Mesenchymal stem cell (in vitro differentiated cells and primary cell): ENCODE measurements around the gene GNL3L.
"Not testable (repeated sequence)": the region's sequence is repeated elsewhere in the genome, so short reads cannot be mapped to it uniquely, and the experiment has no call there.

ENCODE experiments used
- DNase-seq: peaks from one replicate; pipeline ENCODE4 v3.0.0-alpha.2; 2013
- H2AFZ ChIP-seq: one replicate; pipeline ENCODE4 v1.6.1; 2013; ENCODE audit warnings: low read depth, mild to moderate bottlenecking, control low read depth, inconsistent platforms, low read length, moderate library complexity
- H2AK5ac ChIP-seq: 2 replicates; pipeline ENCODE4 v1.6.1; 2013; ENCODE audit warnings: low read length, moderate library complexity, mild to moderate bottlenecking, inconsistent platforms; ENCODE audit not compliant: severe bottlenecking
- H2BK120ac ChIP-seq: one replicate; pipeline ENCODE4 v1.6.1; 2013; ENCODE audit warnings: low read depth, mild to moderate bottlenecking, inconsistent platforms, low read length, moderate library complexity
- H2BK12ac ChIP-seq, 2 experiments: one replicate each; pipeline ENCODE4 v1.6.1; 2013; ENCODE audit warnings: inconsistent platforms in 2 of 2, low read length in 2 of 2, mild to moderate bottlenecking in 2 of 2, moderate library complexity in 2 of 2, control low read depth in 1 of 2
- H2BK15ac ChIP-seq: one replicate; pipeline ENCODE4 v1.6.1; 2013; ENCODE audit warnings: mild to moderate bottlenecking, low read depth, inconsistent platforms; ENCODE audit not compliant: poor library complexity, severe bottlenecking
- H2BK5ac ChIP-seq: 2 replicates; pipeline ENCODE4 v1.6.1; 2013; ENCODE audit warnings: low read depth, mild to moderate bottlenecking, low read length, control low read depth, inconsistent platforms; ENCODE audit not compliant: poor library complexity, severe bottlenecking
- H3K14ac ChIP-seq, 2 experiments: one replicate each; pipeline ENCODE4 v1.6.1; 2013; ENCODE audit warnings: inconsistent platforms in 2 of 2, low read length in 2 of 2, control low read depth in 1 of 2, mild to moderate bottlenecking in 1 of 2, moderate library complexity in 1 of 2
- H3K18ac ChIP-seq, 2 experiments: one replicate each; pipeline ENCODE4 v1.6.1; 2013; ENCODE audit warnings: inconsistent platforms in 2 of 2, low read length in 2 of 2, control low read depth in 1 of 2, low read depth in 1 of 2, mild to moderate bottlenecking in 1 of 2
- H3K23ac ChIP-seq, 2 experiments: one replicate each; pipeline ENCODE4 v1.6.1; 2013; ENCODE audit warnings: inconsistent platforms in 2 of 2, low read length in 2 of 2, mild to moderate bottlenecking in 2 of 2, moderate library complexity in 2 of 2, control low read depth in 1 of 2
- H3K27ac ChIP-seq: 2 replicates; pipeline ENCODE4 v1.5.1; 2013; ENCODE audit warnings: mild to moderate bottlenecking, moderate library complexity, low read length, control low read depth, inconsistent platforms; ENCODE audit not compliant: poor library complexity, severe bottlenecking
- H3K27me3 ChIP-seq, 2 experiments: 2 replicates each; pipeline versions ENCODE4 v1.6.1 to v1.7.0; 2013; ENCODE audit warnings: low read length in 2 of 2, mild to moderate bottlenecking in 2 of 2, moderate library complexity in 2 of 2, control low read depth in 1 of 2, inconsistent platforms in 1 of 2; ENCODE audit not compliant: control insufficient read depth in 1 of 2, insufficient read depth in 1 of 2
- H3K36me3 ChIP-seq, 2 experiments: 2 replicates each; pipeline versions ENCODE4 v1.6.1 to v1.7.0; 2013; ENCODE audit warnings: low read length in 2 of 2, control low read depth in 1 of 2, inconsistent platforms in 1 of 2, low read depth in 1 of 2, mild to moderate bottlenecking in 1 of 2; ENCODE audit not compliant: insufficient read depth in 2 of 2, control insufficient read depth in 1 of 2
- H3K4ac ChIP-seq, 2 experiments: one replicate each; pipeline ENCODE4 v1.6.1; 2013; ENCODE audit warnings: inconsistent platforms in 2 of 2, low read length in 2 of 2, mild to moderate bottlenecking in 2 of 2, moderate library complexity in 2 of 2, control low read depth in 1 of 2, low read depth in 1 of 2
- H3K4me1 ChIP-seq: 2 replicates; pipeline ENCODE4 v1.6.1; 2013; ENCODE audit warnings: low read depth, low read length, control low read depth; ENCODE audit not compliant: control insufficient read depth, insufficient read depth
- H3K4me2 ChIP-seq: 2 replicates; pipeline ENCODE4 v1.6.1; 2013; ENCODE audit warnings: low read length, mild to moderate bottlenecking, inconsistent platforms; ENCODE audit not compliant: poor library complexity, severe bottlenecking
- H3K4me3 ChIP-seq, 2 experiments: 2 replicates each; pipeline versions ENCODE4 v1.5.1 to v1.7.0; 2013; ENCODE audit warnings: low read length in 2 of 2, mild to moderate bottlenecking in 2 of 2, control low read depth in 1 of 2, low read depth in 1 of 2; ENCODE audit not compliant: insufficient read depth in 1 of 2
- H3K79me1 ChIP-seq: replicated peaks from 2 replicates; pipeline ENCODE4 v1.6.1; 2013; ENCODE audit warnings: mild to moderate bottlenecking, control low read depth, low read length, inconsistent platforms; ENCODE audit not compliant: poor library complexity, severe bottlenecking
- H3K9ac ChIP-seq: 2 replicates; pipeline ENCODE4 v1.7.0; 2013; ENCODE audit warnings: mild to moderate bottlenecking, low read length, moderate library complexity
- H3K9me3 ChIP-seq: 2 replicates; pipeline ENCODE4 v1.7.0; 2013; ENCODE audit warnings: mild to moderate bottlenecking, low read length; ENCODE audit not compliant: control insufficient read depth
- H4K8ac ChIP-seq: one replicate; pipeline ENCODE4 v1.6.1; 2013; ENCODE audit warnings: inconsistent platforms, mild to moderate bottlenecking, low read length, moderate library complexity
- H4K91ac ChIP-seq: one replicate; pipeline ENCODE4 v1.6.1; 2013; ENCODE audit warnings: mild to moderate bottlenecking, low read length, inconsistent platforms
- WGBS: methylation state at CpG from one replicate; pipeline ENCODE4 v1.1.7; 2013; ENCODE audit warnings: mixed read lengths; 5-methylcytosine and 5-hydroxymethylcytosine counted together

The GNL3L gene

DNA sequence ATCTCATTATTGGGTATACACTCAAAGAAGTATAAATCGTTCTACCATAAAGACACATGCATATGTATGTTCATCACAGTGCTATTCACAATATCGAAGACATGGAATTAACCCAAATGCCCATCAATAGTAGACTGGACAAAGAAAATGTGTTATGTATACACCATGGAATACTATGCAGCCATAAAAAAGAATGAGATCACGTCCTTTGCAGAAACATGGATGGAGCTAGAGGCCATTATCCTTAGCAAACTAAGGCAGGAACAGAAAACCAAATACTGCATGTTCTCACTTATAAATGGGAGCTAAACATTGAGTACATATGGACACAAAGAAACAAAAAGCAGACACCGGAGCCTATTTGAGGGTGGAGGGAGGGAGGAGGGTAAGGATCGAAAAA, 40.2 kb upstream of the GNL3L start:
- not testable (repeated sequence) for H3K23ac ChIP-seq, H3K27me3 ChIP-seq, H3K4me2 ChIP-seq, H2BK5ac ChIP-seq, H3K36me3 ChIP-seq, H3K4ac ChIP-seq, H2BK15ac ChIP-seq, H3K9me3 ChIP-seq, H4K91ac ChIP-seq, H3K9ac ChIP-seq, H2AK5ac ChIP-seq, H3K14ac ChIP-seq, H3K18ac ChIP-seq, H4K8ac ChIP-seq, H3K27ac ChIP-seq, H2BK12ac ChIP-seq, DNase-seq, H2AFZ ChIP-seq, H2BK120ac ChIP-seq, H3K4me3 ChIP-seq
- H3K4me1 ChIP-seq: peaks cover 13% of the 10 kb centered on the region
- peaks cover 13% of the 10 kb centered on the region for H3K79me1 ChIP-seq
- WGBS: no CpG with 5 or more reads among the region's 5 CpGs

DNA sequence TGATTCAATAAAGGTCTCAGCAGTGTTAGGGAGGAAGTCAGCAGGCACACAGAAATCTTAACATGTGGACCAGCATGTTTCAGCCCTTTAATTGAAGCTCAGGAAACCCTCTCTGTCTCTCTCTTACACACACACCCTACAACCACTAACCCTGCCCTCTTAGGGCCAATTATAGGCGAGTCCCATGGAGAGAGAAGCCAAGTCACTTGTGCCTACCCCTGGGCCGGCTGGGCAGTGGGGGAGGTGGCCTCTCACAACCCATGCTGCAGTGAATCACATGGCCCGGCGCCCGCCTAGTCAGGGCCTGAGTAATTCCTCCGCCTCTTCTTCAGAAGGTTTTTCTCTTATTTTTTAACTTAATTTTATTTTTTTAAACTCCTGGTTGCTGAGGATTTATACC, 37.7 kb upstream of the GNL3L start:
- no peak overlapping the region for H3K4me3 ChIP-seq
- no peak overlapping the region for H3K4ac ChIP-seq
- no peaks in the 10 kb centered on the region for H3K9me3 ChIP-seq
- H3K18ac ChIP-seq: no peak overlapping the region
- peak; percentile 41 for DNase-seq
- peak overlapping the region; percentile 45 for H3K27ac ChIP-seq
- peaks cover 13% of the 10 kb centered on the region for H3K4me1 ChIP-seq
- H3K79me1 ChIP-seq: peaks cover 10% of the 10 kb centered on the region
- H3K9ac ChIP-seq: peak overlapping the region; percentile 86
- H2BK5ac ChIP-seq: no peak overlapping the region
- no peak overlapping the region for H2AK5ac ChIP-seq
- H3K4me2 ChIP-seq: no peak overlapping the region
- H3K14ac ChIP-seq: no peak overlapping the region
- H2BK15ac ChIP-seq: no peak overlapping the region
- 11% methylated on average over 2 of the region's 6 CpGs for WGBS
- H2BK120ac ChIP-seq: no peak overlapping the region
- H3K23ac ChIP-seq: no peak overlapping the region
- peaks cover 0 to 13% of the 10 kb centered on the region in 2 experiments for H3K27me3 ChIP-seq
- H3K36me3 ChIP-seq: peaks cover 0 to 3% of the 10 kb centered on the region in 2 experiments
- no peak overlapping the region for H4K91ac ChIP-seq
- no peak overlapping the region for H2BK12ac ChIP-seq
- H4K8ac ChIP-seq: no peak overlapping the region
- peak overlapping the region; percentile 14 for H2AFZ ChIP-seq

DNA sequence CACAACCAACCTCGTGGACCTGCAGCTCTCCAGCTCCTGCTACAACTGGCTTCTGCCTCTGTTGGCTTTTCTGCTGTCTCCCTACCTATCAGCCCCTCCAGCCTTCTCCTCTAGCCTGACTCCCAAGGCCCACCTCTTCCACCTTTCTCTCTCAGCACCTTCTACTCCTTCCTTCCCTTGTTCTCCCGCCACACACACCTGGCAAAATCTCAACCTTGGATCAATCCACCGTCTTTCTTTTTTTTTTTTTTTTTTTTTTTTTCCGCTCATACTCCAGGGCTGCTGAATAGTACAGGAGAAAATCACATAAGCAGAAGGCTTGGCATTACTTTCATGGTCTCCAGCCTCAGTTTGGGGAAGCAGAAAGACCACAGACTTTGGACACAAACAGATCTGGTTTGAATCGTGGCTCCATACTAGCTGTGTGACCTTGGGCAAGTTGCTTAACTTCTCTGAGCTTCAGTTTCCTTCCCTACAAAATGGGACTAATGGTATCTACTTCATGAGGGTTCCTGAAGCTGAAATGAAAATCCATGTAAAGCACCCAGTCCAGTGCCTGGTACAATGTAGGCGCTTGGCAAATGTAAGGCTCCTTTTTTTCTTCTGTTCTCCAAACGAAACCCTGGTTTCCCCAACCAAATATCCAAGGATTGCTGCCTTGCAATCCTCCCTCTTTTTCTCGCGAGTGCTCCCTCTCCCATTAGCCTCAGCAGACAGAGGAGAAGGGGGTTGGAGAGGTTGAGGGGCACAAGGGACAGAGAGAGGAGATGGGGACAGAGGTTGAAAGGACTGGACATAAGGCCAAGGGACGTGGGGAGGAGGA, 35.6 kb upstream of the GNL3L start:
- 70% methylated on average over 5 of the region's 10 CpGs for WGBS

More for the DNA sequence above, 35.6 kb upstream of the GNL3L start:
- Histone ChIP-seq H2BK12ac (peak overlapping the region in 1 of 2 experiments; percentile 71), H3K36me3 (peaks cover 0 to 3% of the 10 kb centered on the region in 2 experiments), H3K4me2 (peak overlapping the region; percentile 72), H3K4ac (peak overlapping the region in 1 of 2 experiments; percentile 49), H3K27me3 (peaks cover 0 to 18% of the 10 kb centered on the region in 2 experiments), H3K14ac (peak overlapping the region in 1 of 2 experiments; percentile 79), H2BK120ac (no peak overlapping the region), H3K9ac (peak overlapping the region; percentile 86), H2BK5ac (no peak overlapping the region), H4K91ac (peak overlapping the region; percentile 39), H2AFZ (no peak overlapping the region), H3K9me3 (no peaks in the 10 kb centered on the region), H3K18ac (peak overlapping the region in 1 of 2 experiments; percentile 18), H4K8ac (no peak overlapping the region), H3K4me1 (peaks cover 13% of the 10 kb centered on the region), H2BK15ac (peak overlapping the region; percentile 28), H3K23ac (peak overlapping the region in 1 of 2 experiments; percentile 3), H2AK5ac (no peak overlapping the region), H3K79me1 (peaks cover 10% of the 10 kb centered on the region), H3K27ac (peak overlapping the region; percentile 17), H3K4me3 (peak overlapping the region; percentile 68 to 78)
- no peak for DNase-seq
